ENCODE results near the gene CAMKV.

CAMKV gene

GRCh38 chr3:49896345-49896744, 26.6 kb upstream of the CAMKV start:
- DNase-seq = no peak

- no peak for DNase-seq
These were observed 26.1 kb upstream of the CAMKV start for GRCh38 chr3:49895791-49896190.

- no peak for DNase-seq
These were observed 19.6 kb upstream of the CAMKV start for GRCh38 chr3:49889296-49889695.

DNA sequence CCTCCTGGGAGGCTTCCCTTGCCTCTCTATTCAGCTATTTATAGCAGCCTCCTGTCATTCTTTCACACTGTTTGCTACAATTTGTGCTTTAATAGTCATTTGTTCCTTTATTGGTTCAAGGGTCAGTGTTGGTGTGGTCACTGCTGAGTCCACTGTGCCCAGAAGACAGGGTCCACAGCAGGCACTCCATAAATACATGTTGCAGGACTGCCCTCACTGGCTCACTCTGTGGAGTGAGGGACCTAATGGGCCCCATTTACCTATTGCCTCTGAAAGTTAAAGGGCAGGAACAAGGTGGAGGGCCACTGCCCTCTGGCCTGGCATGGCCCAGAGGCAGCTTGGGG, 17.2 kb upstream of the CAMKV start:
- DNase-seq = no peak

DNA sequence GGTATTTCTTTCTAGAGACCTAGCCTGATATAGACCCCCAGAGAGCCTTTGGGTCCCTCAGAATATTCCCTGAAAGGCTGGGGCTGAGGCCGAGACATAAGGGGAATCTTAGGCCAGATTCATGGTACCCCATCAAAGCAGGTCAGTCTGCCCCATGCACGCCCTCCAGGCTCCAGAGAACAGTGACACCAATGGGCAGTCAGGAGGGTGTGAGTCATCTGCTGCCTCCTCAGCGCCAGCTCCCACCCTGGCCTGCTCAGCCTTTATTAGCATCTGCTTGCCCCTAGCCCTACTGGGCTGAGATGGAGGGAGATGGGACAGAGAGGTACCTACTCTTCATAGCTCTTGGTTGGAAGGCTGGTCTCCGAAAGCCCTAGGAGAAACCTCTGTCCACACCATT, 14.3 kb upstream of the CAMKV start:
- no peak for DNase-seq

DNA sequence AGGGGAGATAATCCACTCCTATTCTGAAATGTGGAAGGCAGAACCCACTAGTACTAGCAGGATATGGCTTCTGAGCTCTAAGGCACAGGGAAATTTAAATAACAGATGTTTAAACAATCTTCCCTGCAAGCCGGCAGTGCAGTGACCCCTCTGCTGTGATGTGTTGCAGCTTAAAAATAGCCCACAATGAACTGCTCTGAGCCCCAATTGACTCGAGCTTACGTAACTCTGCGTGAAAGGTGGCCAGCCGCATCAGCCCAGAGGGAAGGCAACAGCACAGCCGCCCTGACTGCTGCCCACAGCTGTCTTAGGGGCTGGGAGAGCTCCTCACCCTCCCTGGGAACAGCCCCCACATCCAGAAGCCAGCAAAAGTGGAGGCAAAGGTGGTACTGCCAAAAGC, 12.5 kb upstream of the CAMKV start:
- no peak for DNase-seq

GRCh38 chr3:49880581-49881315, 11.0 kb upstream of the CAMKV start:
- no peak for DNase-seq

- DNase-seq = no peak
These were observed 10.0 kb upstream of the CAMKV start for GRCh38 chr3:49879721-49880120.

GRCh38 chr3:49878686-49879085, 9.0 kb upstream of the CAMKV start:
- no peak for DNase-seq

- no peak for DNase-seq
These were observed 8.0 kb upstream of the CAMKV start for GRCh38 chr3:49877716-49878115.

GRCh38 chr3:49876567-49876966, 6.9 kb upstream of the CAMKV start:
- no peak for DNase-seq

DNA sequence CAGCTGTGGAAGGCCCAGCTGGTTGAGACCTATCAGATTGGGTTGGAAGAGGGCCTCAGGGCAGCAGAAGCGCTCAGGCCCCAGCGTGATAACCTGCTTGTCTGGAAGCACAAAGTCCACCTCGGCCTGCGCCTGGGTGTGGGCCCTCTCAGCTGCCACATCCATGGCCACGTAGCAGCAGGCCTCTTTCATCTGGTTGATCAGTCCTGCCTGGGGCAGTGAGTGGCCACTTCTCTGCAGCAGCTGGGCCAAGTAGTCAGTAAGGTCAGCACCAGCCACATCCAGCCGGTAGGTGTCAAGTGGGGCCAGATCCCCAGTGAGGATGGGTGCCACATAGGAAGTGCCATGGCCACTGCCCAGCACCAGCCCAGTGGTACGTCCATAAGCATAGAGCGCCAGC, 3.9 kb upstream of the CAMKV start:
- no peak for DNase-seq

GRCh38 chr3:49872801-49873281, 3.1 kb upstream of the CAMKV start:
- DNase-seq = no peak

GRCh38 chr3:49871531-49872153, 1.9 kb upstream of the CAMKV start:
- DNase-seq = no peak

- no peak for DNase-seq
These were observed 742 bp downstream of the CAMKV start for GRCh38 chr3:49868862-49869466.

DNA sequence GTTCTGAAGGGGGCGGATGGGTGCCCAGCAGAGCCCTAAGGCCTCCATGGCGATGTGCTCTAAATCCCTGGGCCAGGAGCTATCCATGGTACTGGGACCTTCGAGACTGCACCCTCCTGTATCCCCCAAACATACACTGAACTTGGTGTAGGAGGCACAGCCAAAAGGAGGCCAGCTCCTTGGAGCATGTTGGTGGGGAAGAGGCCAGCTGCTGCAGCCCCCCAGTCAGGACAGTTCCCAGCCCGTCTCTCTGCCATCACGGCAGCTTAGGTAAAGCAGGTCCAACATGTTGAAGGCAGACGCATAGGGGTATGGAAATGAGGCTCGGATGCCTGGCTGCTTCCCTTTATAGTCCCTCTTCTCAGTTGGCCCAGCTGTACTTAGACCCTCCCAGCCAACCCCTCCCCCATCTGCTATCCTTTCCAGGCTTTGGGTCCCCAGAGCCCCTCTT, 1.8 kb downstream of the CAMKV start:
- DNase-seq = no peak

GRCh38 chr3:49867400-49867799, 2.3 kb downstream of the CAMKV start:
- DNase-seq = no peak

DNA sequence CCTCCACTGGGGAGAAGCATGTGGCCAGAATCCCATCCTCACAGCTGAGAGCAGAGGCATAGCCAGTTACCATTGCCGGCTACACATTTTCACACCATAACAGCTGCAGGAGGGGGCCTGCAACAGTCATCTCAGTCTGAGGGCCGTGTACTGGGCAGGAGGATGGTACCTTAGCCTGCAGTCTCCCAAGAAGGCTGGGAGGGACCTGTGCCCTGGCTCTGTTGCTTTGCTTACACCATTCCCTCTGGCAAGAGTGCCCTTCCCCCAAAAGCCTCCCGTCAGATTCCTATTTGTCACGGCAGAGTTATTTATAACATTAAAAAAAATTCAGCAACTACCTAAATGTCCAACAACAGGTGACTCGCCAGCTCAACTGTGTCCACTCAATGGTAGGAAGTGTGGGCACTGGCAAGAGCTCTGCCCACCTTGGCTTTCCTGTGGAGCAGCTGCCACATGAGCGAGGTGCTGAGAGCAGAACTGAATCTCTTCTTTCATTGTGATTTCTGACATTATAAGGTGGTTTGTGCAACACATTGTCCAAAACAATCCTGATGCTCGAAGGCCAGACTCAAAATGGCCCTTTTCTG, 4.4 kb downstream of the CAMKV start:
- no peak for DNase-seq

DNA sequence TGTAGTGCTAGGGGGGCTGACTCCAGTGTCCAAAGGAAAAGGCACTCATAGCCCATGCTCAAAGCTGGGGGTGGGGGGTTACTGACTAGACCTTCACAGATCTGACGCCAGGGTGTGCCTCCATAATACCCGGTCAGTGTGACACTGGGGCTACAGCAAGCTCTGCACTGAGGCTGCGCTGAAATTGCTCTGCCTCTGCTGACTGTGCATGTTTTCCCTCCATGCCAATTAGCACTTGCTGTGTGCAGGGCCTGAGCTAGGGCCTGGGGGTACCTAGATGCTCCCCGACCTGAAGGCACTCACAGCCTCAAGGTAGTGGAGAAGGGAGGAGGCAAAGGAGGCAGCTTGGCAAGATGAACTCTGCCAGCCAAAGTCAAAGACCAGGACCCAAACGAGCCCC, 5.2 kb downstream of the CAMKV start:
- DNase-seq = no peak

GRCh38 chr3:49859576-49860305, 10.0 kb downstream of the CAMKV start:
- DNase-seq = no peak

GRCh38 chr3:49856181-49857005, 13.3 kb downstream of the CAMKV start, which contains the start of gene TRAIP:
Gene TRAIP (minus strand): TSS chr3:49856564. CDS start chr3:49856453, 111 bp downstream.
- DNase-seq = peak; percentile 85

DNA sequence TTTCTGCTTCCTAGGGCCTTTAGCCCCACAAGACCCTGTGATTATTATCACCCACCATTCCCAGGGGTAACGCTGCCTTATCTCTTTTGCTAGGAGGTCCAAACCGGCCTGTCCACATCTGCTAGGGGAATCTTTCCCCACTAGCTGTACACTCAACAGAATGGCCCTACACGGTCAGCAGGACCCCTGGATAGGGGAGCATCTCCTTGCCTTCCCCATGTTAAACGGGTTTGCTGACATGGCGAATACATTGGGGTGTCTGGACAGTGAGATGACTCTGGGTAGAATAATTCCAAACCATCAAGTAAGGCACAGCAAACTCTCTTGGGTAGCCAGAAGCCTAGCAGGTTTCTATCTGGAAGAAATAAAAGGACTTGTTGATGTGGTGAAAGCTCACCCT, 14.0 kb downstream of the CAMKV start:
- no peak for DNase-seq

Measured in NCI-H510A treated with DMSO at 0.1 percent for 48 hours (cell line).